HEK293 (cell line): Measurements from ENCODE around the gene B9D1.

Experiments used
- CTCF ChIA-PET: fragments of 350-600 bp; formaldehyde crosslinking; extraction: SDS; loops from one replicate; lab custom pipeline; 2021; ENCODE audit warnings: antibody characterized with exemption; lab: Yijun Ruan, JAX
- POLR2A ChIA-PET: fragments of 300-600 bp; formaldehyde crosslinking; extraction: SDS; loops from one replicate; lab custom pipeline; 2020; ENCODE audit warnings: antibody characterized with exemption, inconsistent platforms; lab: Yijun Ruan, JAX
- H3K27ac ChIP-seq: fragments of 200-500 bp; sonication (Bioruptor generic); 2 replicates; pipeline ENCODE4 v1.5.1; 2014; ENCODE audit warnings: low read depth, low read length, control low read depth, inconsistent platforms; ENCODE audit errors: extremely low read depth
- H3K36me3 ChIP-seq, 2 experiments: fragments of 200-500 bp in 1 of 2; sonication (Bioruptor generic) in 1 of 2; 1 replicate in 1 of 2; 2 replicates in 1 of 2; pipeline ENCODE4 v1.5.1; 2014 to 2017; ENCODE audit warnings: inconsistent platforms in 2 of 2, low read length in 2 of 2; ENCODE audit not compliant: control insufficient read depth in 2 of 2, insufficient read depth in 1 of 2
- H3K4me1 ChIP-seq: fragments of 200-500 bp; sonication (Bioruptor generic); 2 replicates; pipeline ENCODE4 v1.5.1; 2014; ENCODE audit warnings: mild to moderate bottlenecking, low read length, inconsistent platforms; ENCODE audit not compliant: control insufficient read depth, insufficient read depth
- H3K4me3 ChIP-seq: 2 replicates; pipeline ENCODE4 v1.5.1; 2011; ENCODE audit warnings: low read depth, mild to moderate bottlenecking, control low read depth, low read length, moderate library complexity
- H3K9me3 ChIP-seq: fragments of 200-500 bp; sonication (Bioruptor generic); 2 replicates; pipeline ENCODE4 v1.5.1; 2014; ENCODE audit warnings: low read depth, low read length, inconsistent platforms; ENCODE audit not compliant: control insufficient read depth, insufficient read depth
- KLF16 ChIP-seq: fragments of 450-650 bp; formaldehyde crosslinking; IDR thresholded peaks from 2 replicates; pipeline ENCODE4 v1.5.1; 2017; ENCODE audit warnings: missing biosample characterization, missing genetic modification characterization
- KLF17 ChIP-seq: fragments of 450-650 bp; formaldehyde crosslinking; IDR thresholded peaks from 2 replicates; pipeline ENCODE4 v1.5.1; 2016; ENCODE audit warnings: missing biosample characterization, missing genetic modification characterization
- KLF8 ChIP-seq: fragments of 450-650 bp; formaldehyde crosslinking; IDR thresholded peaks from 2 replicates; pipeline ENCODE4 v1.5.1; 2016; ENCODE audit warnings: missing biosample characterization, missing genetic modification characterization
- PRDM6 ChIP-seq: fragments of 450-650 bp; formaldehyde crosslinking; IDR thresholded peaks from 2 replicates; pipeline ENCODE4 v1.5.1; 2017; ENCODE audit warnings: missing biosample characterization, missing genetic modification characterization
- SP2 ChIP-seq: fragments of 450-650 bp; formaldehyde crosslinking; IDR thresholded peaks from 2 replicates; pipeline ENCODE4 v1.5.1; 2016; ENCODE audit warnings: missing biosample characterization, missing genetic modification characterization
- TRIM28 ChIP-seq: IDR thresholded peaks from 2 replicates; pipeline ENCODE4 v1.6.1; 2011; ENCODE audit warnings: low read length, control low read depth, borderline replicate concordance
- TSHZ1 ChIP-seq: fragments of 450-650 bp; formaldehyde crosslinking; IDR thresholded peaks from 2 replicates; pipeline ENCODE4 v1.5.1; 2016; ENCODE audit warnings: missing biosample characterization, missing genetic modification characterization, borderline replicate concordance
- ZBTB17 ChIP-seq: fragments of 450-650 bp; formaldehyde crosslinking; IDR thresholded peaks from 2 replicates; pipeline ENCODE4 v1.5.1; 2016; ENCODE audit warnings: missing biosample characterization, missing genetic modification characterization
- ZBTB48 ChIP-seq: fragments of 450-650 bp; formaldehyde crosslinking; IDR thresholded peaks from 2 replicates; pipeline ENCODE4 v1.5.1; 2016; ENCODE audit warnings: missing biosample characterization, missing genetic modification characterization
- ZIC2 ChIP-seq: fragments of 450-650 bp; formaldehyde crosslinking; IDR thresholded peaks from 2 replicates; pipeline ENCODE4 v1.5.1; 2016; ENCODE audit warnings: missing biosample characterization, missing genetic modification characterization
- ZNF155 ChIP-seq: fragments of 450-650 bp; formaldehyde crosslinking; IDR thresholded peaks from 2 replicates; pipeline ENCODE4 v1.5.1; 2016; ENCODE audit warnings: missing biosample characterization, missing genetic modification characterization
- ZNF157 ChIP-seq: fragments of 450-650 bp; formaldehyde crosslinking; IDR thresholded peaks from 2 replicates; pipeline ENCODE4 v1.5.1; 2016; ENCODE audit warnings: missing biosample characterization, missing genetic modification characterization
- ZNF184 ChIP-seq: fragments of 450-650 bp; IDR thresholded peaks from 2 replicates; pipeline ENCODE4 v1.5.1; 2018; ENCODE audit warnings: missing biosample characterization, mild to moderate bottlenecking, missing genetic modification characterization
- ZNF2 ChIP-seq: fragments of 450-650 bp; formaldehyde crosslinking; IDR thresholded peaks from 2 replicates; pipeline ENCODE4 v1.5.1; 2016; ENCODE audit warnings: missing biosample characterization, missing genetic modification characterization
- ZNF202 ChIP-seq: fragments of 450-650 bp; formaldehyde crosslinking; IDR thresholded peaks from 2 replicates; pipeline ENCODE4 v1.5.1; 2016; ENCODE audit warnings: missing biosample characterization, missing genetic modification characterization, borderline replicate concordance
- ZNF24 ChIP-seq: fragments of 450-650 bp; formaldehyde crosslinking; IDR thresholded peaks from 2 replicates; pipeline ENCODE4 v1.5.1; 2016; ENCODE audit warnings: missing biosample characterization, missing genetic modification characterization
- ZNF292 ChIP-seq: fragments of 450-650 bp; formaldehyde crosslinking; IDR thresholded peaks from 2 replicates; pipeline ENCODE4 v1.5.1; 2016; ENCODE audit warnings: low read depth, missing biosample characterization, missing genetic modification characterization, borderline replicate concordance
- ZNF366 ChIP-seq: fragments of 450-650 bp; formaldehyde crosslinking; conservative IDR thresholded peaks from 2 replicates; pipeline ENCODE4 v1.5.1; 2016; ENCODE audit warnings: missing biosample characterization, missing genetic modification characterization
- ZNF501 ChIP-seq: fragments of 450-650 bp; formaldehyde crosslinking; IDR thresholded peaks from 2 replicates; pipeline ENCODE4 v1.5.1; 2016; ENCODE audit warnings: missing biosample characterization, missing genetic modification characterization
- ZNF558 ChIP-seq: fragments of 450-650 bp; formaldehyde crosslinking; IDR thresholded peaks from 2 replicates; pipeline ENCODE4 v1.5.1; 2016; ENCODE audit warnings: missing biosample characterization, missing genetic modification characterization
- ZNF639 ChIP-seq: fragments of 450-650 bp; formaldehyde crosslinking; IDR thresholded peaks from 2 replicates; pipeline ENCODE4 v1.5.1; 2016; ENCODE audit warnings: missing biosample characterization, missing genetic modification characterization
- ZNF692 ChIP-seq: fragments of 450-650 bp; formaldehyde crosslinking; IDR thresholded peaks from 2 replicates; pipeline ENCODE4 v1.5.1; 2016; ENCODE audit warnings: missing biosample characterization, missing genetic modification characterization
- ZNF704 ChIP-seq: fragments of 450-650 bp; formaldehyde crosslinking; IDR thresholded peaks from 2 replicates; pipeline ENCODE4 v1.5.1; 2016; ENCODE audit warnings: missing biosample characterization, missing genetic modification characterization

Gene B9D1

GRCh38 chr17:19347323-19348080 is 15.0 kb downstream of the B9D1 start (continued):
- TF ChIP-seq ZNF155 (tag by site-specific recombination) (no peak), ZNF2 (tag by site-specific recombination) (no peak), ZNF501 (tag by site-specific recombination) (no peak), ZNF692 (tag by site-specific recombination) (no peak), ZNF639 (tag by site-specific recombination) (no peak), TRIM28 (no peak), SP2 (tag by site-specific recombination) (0 out of 2 replicates have a peak, but pooled peaks have one; percentile 0), KLF16 (tag by site-specific recombination) (no peak), ZNF202 (tag by site-specific recombination) (no peak)
- TF ChIP-seq, all 188 proteins: peak for 3

GRCh38 chr17:19346351-19347255 is 15.9 kb downstream of the B9D1 start:
- H3K27ac ChIP-seq = peak overlapping the region; percentile 17; the same call in 1 of the 2 replicates
- POLR2A ChIA-PET = no interaction called here
- CTCF ChIA-PET = interaction anchor here (0.5 to 1.8 kb wide), 3 partner anchors 10 to 170 kb away, joined by 4 to 8 read pairs (median 5); partner anchors contain the start of gene B9D1
- no peaks in the 10 kb centered on the region for H3K9me3 ChIP-seq
- H3K4me1 ChIP-seq = peaks cover 8% of the 10 kb centered on the region
- H3K36me3 ChIP-seq = peaks cover 0 to 5% of the 10 kb centered on the region in 2 experiments; a peak in 1 of 3 replicates
- H3K4me3 ChIP-seq = no peak overlapping the region
- TF ChIP-seq ZNF366 (tag by site-specific recombination) = peak; percentile 71
- no peak for TF ChIP-seq ZNF704 (tag by site-specific recombination)
- peak; percentile 91 for TF ChIP-seq KLF17
- peak; percentile 84 for TF ChIP-seq PRDM6 (tag by site-specific recombination)
- TF ChIP-seq SP2 (tag by site-specific recombination) = 0 out of 2 replicates have a peak, but pooled peaks have one; percentile 5
- no peak for TF ChIP-seq ZNF184
- TF ChIP-seq ZNF558 (tag by site-specific recombination) = no peak
- no peak for TF ChIP-seq ZNF157 (tag by site-specific recombination)
- TF ChIP-seq ZIC2 (tag by site-specific recombination) = peak; percentile 66
- TF ChIP-seq ZNF292 = no peak
- peak; percentile 78 for TF ChIP-seq ZBTB17
- 0 out of 2 replicates have a peak, but pooled peaks have one; percentile 24 for TF ChIP-seq TSHZ1
- TF ChIP-seq ZNF155 (tag by site-specific recombination) = no peak
- peak; percentile 20; the same call in 1 of the 2 replicates for TF ChIP-seq ZNF24
- TF ChIP-seq KLF8 (tag by site-specific recombination) = 0 out of 2 replicates have a peak, but pooled peaks have one; percentile 10
- peak; percentile 52; the same call in 1 of the 2 replicates for TF ChIP-seq ZBTB48 (tag by site-specific recombination)
